ENCODE measurements around the gene YES1.
A peak's percentile ranks its signal among the peaks of the same experiment; 100 is the strongest.

Gene YES1

GRCh38 chr18:830315-830901 lies 18.4 kb upstream of the YES1 start:
- in situ Hi-C loops (cut with HindIII; ENCODE audit: low pct_ligation_motif_present, low sequenced_read_pairs): loop anchor here (25.0 kb wide), 2 partner anchors 93 to 218 kb away; no protein-coding TSS in a partner anchor
- H3K4me3 ChIP-seq (ENCODE audit: low read depth, low read length): no peak overlapping the region
- peak overlapping the region; percentile 34 for H3K27ac ChIP-seq
- TF ChIP-seq CTCF (IDR thresholded peaks at IDR 0.05; ENCODE audit: low read depth, low read length, missing control alignments): no peak
- no peaks in the 10 kb centered on the region for H3K36me3 ChIP-seq (replicated peaks)
- no peaks in the 10 kb centered on the region for H3K27me3 ChIP-seq (replicated peaks)
- DNase-seq: peak; percentile 56

- DNase-seq: no peak
- in situ Hi-C loops (cut with HindIII; ENCODE audit: low pct_ligation_motif_present, low sequenced_read_pairs): loop anchor here (25.0 kb wide), 2 partner anchors 92 to 217 kb away; no protein-coding TSS in a partner anchor
Measured at GRCh38 chr18:829432-829831, 17.4 kb upstream of the YES1 start.

GRCh38 chr18:827093-827677 lies 15.1 kb upstream of the YES1 start:
- no peak for TF ChIP-seq CTCF (IDR thresholded peaks at IDR 0.05; ENCODE audit: low read depth, low read length, missing control alignments)
- in situ Hi-C loops (cut with HindIII; ENCODE audit: low pct_ligation_motif_present, low sequenced_read_pairs): loop anchor here (25.0 kb wide), 2 partner anchors 90 to 215 kb away; no protein-coding TSS in a partner anchor
- H3K27me3 ChIP-seq (replicated peaks): no peaks in the 10 kb centered on the region

More at GRCh38 chr18:829432-829831, 17.4 kb upstream of the YES1 start:
- Histone ChIP-seq H3K27me3 (replicated peaks) (no peaks in the 10 kb centered on the region), H3K27ac (no peak overlapping the region), H3K4me3 (ENCODE audit: low read depth, low read length) (no peak overlapping the region), H3K36me3 (replicated peaks) (no peaks in the 10 kb centered on the region)
- TF ChIP-seq CTCF (IDR thresholded peaks at IDR 0.05; ENCODE audit: low read depth, low read length, missing control alignments): no peak

GRCh38 chr18:825891-826585 lies 14.0 kb upstream of the YES1 start:
- Histone ChIP-seq H3K4me3 (ENCODE audit: low read depth, low read length) (no peak overlapping the region), H3K27ac (no peak overlapping the region), H3K36me3 (replicated peaks) (no peaks in the 10 kb centered on the region), H3K27me3 (replicated peaks) (no peaks in the 10 kb centered on the region)
- no peak for DNase-seq
- in situ Hi-C loops (cut with HindIII; ENCODE audit: low pct_ligation_motif_present, low sequenced_read_pairs): loop anchor here (25.0 kb wide), 2 partner anchors 89 to 214 kb away; no protein-coding TSS in a partner anchor
- no peak for TF ChIP-seq CTCF (IDR thresholded peaks at IDR 0.05; ENCODE audit: low read depth, low read length, missing control alignments)

More at GRCh38 chr18:827093-827677, 15.1 kb upstream of the YES1 start:
- Histone ChIP-seq H3K27ac (no peak overlapping the region), H3K36me3 (replicated peaks) (no peaks in the 10 kb centered on the region), H3K4me3 (ENCODE audit: low read depth, low read length) (no peak overlapping the region)
- DNase-seq: no peak

GRCh38 chr18:824179-824578 lies 12.1 kb upstream of the YES1 start:
- peak; percentile 14 for DNase-seq
- H3K27ac ChIP-seq: no peak overlapping the region
- H3K4me3 ChIP-seq (ENCODE audit: low read depth, low read length): no peak overlapping the region
- no peaks in the 10 kb centered on the region for H3K27me3 ChIP-seq (replicated peaks)
- in situ Hi-C loops (cut with HindIII; ENCODE audit: low pct_ligation_motif_present, low sequenced_read_pairs): no loop called here
- no peak for TF ChIP-seq CTCF (IDR thresholded peaks at IDR 0.05; ENCODE audit: low read depth, low read length, missing control alignments)
- no peaks in the 10 kb centered on the region for H3K36me3 ChIP-seq (replicated peaks)

Measured in brain microvascular endothelial cell (primary cell).